ENCODE measurements around the gene OGFOD3.
"Not testable (repeated sequence)": the region's sequence is repeated elsewhere in the genome, so short reads cannot be mapped to it uniquely, and the experiment has no call there.

The OGFOD3 gene

GRCh38 chr17:82349287-82349701 lies 69.1 kb downstream of the OGFOD3 start:
- no peak overlapping the region for H3K4me3 ChIP-seq (ENCODE audit: low read depth in 1 of 2, low read length in 2 of 2)
- H3K27me3 ChIP-seq (ENCODE audit: insufficient read depth, low read length, poor library complexity), result no peaks in the 10 kb centered on the region
- DNase-seq, result no peak
- H3K4me2 ChIP-seq (ENCODE audit: insufficient read depth, low read length), result no peak overlapping the region
- peaks cover 15% of the 10 kb centered on the region for H3K4me1 ChIP-seq (ENCODE audit: insufficient read depth, low read length)
- no peak overlapping the region for H3K27ac ChIP-seq (ENCODE audit: low read length)
- TF ChIP-seq EZH2 (IDR thresholded peaks at IDR 0.05; ENCODE audit: borderline replicate concordance, low read depth, low read length, severe bottlenecking) (no peak), CTCF (IDR thresholded peaks at IDR 0.05; ENCODE audit: borderline replicate concordance, extremely low read depth, low read length, poor library complexity, severe bottlenecking) (no peak)
- no peaks in the 10 kb centered on the region for H3K36me3 ChIP-seq (ENCODE audit: insufficient read depth, low read length)
- no peaks in the 10 kb centered on the region for H3K79me2 ChIP-seq (ENCODE audit: insufficient read depth, low read length)
- H2AFZ ChIP-seq (ENCODE audit: low read depth, low read length), result no peak overlapping the region
- ATAC-seq (ENCODE audit: insufficient read depth, low read depth), result no peak
- no peaks in the 10 kb centered on the region for H3K9me3 ChIP-seq (ENCODE audit: insufficient read depth, low read length, severe bottlenecking)
- H3K9ac ChIP-seq (ENCODE audit: low read depth, low read length), result no peak overlapping the region; the same call in 1 of the 2 replicates
- H4K20me1 ChIP-seq (ENCODE audit: insufficient read depth, low read length), result no peaks in the 10 kb centered on the region

DNA sequence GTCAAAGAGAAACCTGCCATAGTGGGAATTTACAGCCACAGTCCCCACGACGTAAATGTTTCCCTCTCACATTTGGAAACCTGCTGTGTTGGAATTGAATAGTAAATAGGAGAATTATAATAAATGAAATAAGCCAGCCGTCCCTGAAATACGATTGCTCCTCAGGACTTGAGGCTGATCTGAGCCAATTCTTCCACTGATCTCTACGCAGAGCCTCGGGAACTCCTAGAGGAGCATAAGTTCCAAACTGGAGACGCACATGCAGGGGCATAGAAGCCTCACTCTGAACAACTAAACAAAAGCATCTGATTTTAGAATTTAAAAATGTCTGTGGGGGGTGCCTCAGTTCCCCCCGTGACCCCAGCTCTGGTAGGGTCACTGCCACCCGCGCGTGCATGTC lies 69.5 kb downstream of the OGFOD3 start:
- H3K27ac ChIP-seq (ENCODE audit: low read length), result no peak overlapping the region
- ATAC-seq (ENCODE audit: insufficient read depth, low read depth) (no peak), DNase-seq (no peak)
- no peaks in the 10 kb centered on the region for H4K20me1 ChIP-seq (ENCODE audit: insufficient read depth, low read length)
- no peak overlapping the region for H3K4me2 ChIP-seq (ENCODE audit: insufficient read depth, low read length)
- no peak overlapping the region for H3K4me3 ChIP-seq (ENCODE audit: low read depth in 1 of 2, low read length in 2 of 2)
- H3K9ac ChIP-seq (ENCODE audit: low read depth, low read length), result no peak overlapping the region
- no peaks in the 10 kb centered on the region for H3K79me2 ChIP-seq (ENCODE audit: insufficient read depth, low read length)
- no peaks in the 10 kb centered on the region for H3K9me3 ChIP-seq (ENCODE audit: insufficient read depth, low read length, severe bottlenecking)
- no peak overlapping the region for H2AFZ ChIP-seq (ENCODE audit: low read depth, low read length)
- no peaks in the 10 kb centered on the region for H3K27me3 ChIP-seq (ENCODE audit: insufficient read depth, low read length, poor library complexity)
- peaks cover 15% of the 10 kb centered on the region for H3K4me1 ChIP-seq (ENCODE audit: insufficient read depth, low read length)
- TF ChIP-seq CTCF (IDR thresholded peaks at IDR 0.05; ENCODE audit: borderline replicate concordance, extremely low read depth, low read length, poor library complexity, severe bottlenecking) (no peak), EZH2 (IDR thresholded peaks at IDR 0.05; ENCODE audit: borderline replicate concordance, low read depth, low read length, severe bottlenecking) (no peak)
- H3K36me3 ChIP-seq (ENCODE audit: insufficient read depth, low read length), result no peaks in the 10 kb centered on the region

DNA sequence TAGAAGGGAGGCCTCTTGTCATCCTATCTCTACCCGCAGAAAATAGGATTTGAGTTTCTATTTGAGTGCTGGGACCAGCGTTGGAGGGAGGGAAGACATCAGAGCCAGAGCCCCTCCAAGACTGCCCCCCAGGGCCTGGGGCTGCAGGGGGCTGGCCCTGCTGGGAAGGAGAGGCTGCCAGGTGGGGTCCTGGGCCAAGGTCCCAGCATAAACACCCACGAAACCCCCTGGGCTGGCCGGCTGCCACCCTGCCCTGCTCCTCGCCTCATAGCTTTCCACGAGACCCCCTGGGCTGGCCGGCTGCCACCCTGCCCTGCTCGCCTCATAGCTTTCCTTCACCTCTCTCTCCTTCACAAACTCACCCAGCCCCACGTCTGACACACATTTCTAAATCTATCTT lies 70.0 kb downstream of the OGFOD3 start:
- TF ChIP-seq CTCF (IDR thresholded peaks at IDR 0.05; ENCODE audit: borderline replicate concordance, extremely low read depth, low read length, poor library complexity, severe bottlenecking) (no peak), EZH2 (IDR thresholded peaks at IDR 0.05; ENCODE audit: borderline replicate concordance, low read depth, low read length, severe bottlenecking) (no peak)
- Histone ChIP-seq H3K36me3 (ENCODE audit: insufficient read depth, low read length) (no peaks in the 10 kb centered on the region), H3K9ac (ENCODE audit: low read depth, low read length) (no peak overlapping the region), H3K27ac (ENCODE audit: low read length) (no peak overlapping the region), H3K4me3 (ENCODE audit: low read depth in 1 of 2, low read length in 2 of 2) (no peak overlapping the region), H3K9me3 (ENCODE audit: insufficient read depth, low read length, severe bottlenecking) (no peaks in the 10 kb centered on the region), H3K27me3 (ENCODE audit: insufficient read depth, low read length, poor library complexity) (no peaks in the 10 kb centered on the region), H3K4me1 (ENCODE audit: insufficient read depth, low read length) (peaks cover 15% of the 10 kb centered on the region), H4K20me1 (ENCODE audit: insufficient read depth, low read length) (no peaks in the 10 kb centered on the region), H3K4me2 (ENCODE audit: insufficient read depth, low read length) (no peak overlapping the region), H3K79me2 (ENCODE audit: insufficient read depth, low read length) (no peaks in the 10 kb centered on the region), H2AFZ (ENCODE audit: low read depth, low read length) (no peak overlapping the region)
- DNase-seq, result no peak
- no peak for ATAC-seq (ENCODE audit: insufficient read depth, low read depth)

- H3K27me3 ChIP-seq (ENCODE audit: insufficient read depth, low read length, poor library complexity); H2AFZ ChIP-seq (ENCODE audit: low read depth, low read length): not testable (repeated sequence)
Measured at GRCh38 chr17:82347994-82348393, 70.4 kb downstream of the OGFOD3 start.

More at GRCh38 chr17:82347994-82348393, 70.4 kb downstream of the OGFOD3 start:
- not testable (repeated sequence) for H3K4me3 ChIP-seq (ENCODE audit: low read depth in 1 of 2, low read length in 2 of 2); H3K9ac ChIP-seq (ENCODE audit: low read depth, low read length); H4K20me1 ChIP-seq (ENCODE audit: insufficient read depth, low read length); H3K9me3 ChIP-seq (ENCODE audit: insufficient read depth, low read length, severe bottlenecking); DNase-seq; H3K36me3 ChIP-seq (ENCODE audit: insufficient read depth, low read length); ATAC-seq (ENCODE audit: insufficient read depth, low read depth); H3K79me2 ChIP-seq (ENCODE audit: insufficient read depth, low read length); H3K4me2 ChIP-seq (ENCODE audit: insufficient read depth, low read length); H3K27ac ChIP-seq (ENCODE audit: low read length)
- peaks cover 15% of the 10 kb centered on the region for H3K4me1 ChIP-seq (ENCODE audit: insufficient read depth, low read length)
